HepG2 (cell line): ENCODE measurements around the gene EEF1AKMT3. TPM values are rescaled to one million over a fixed set of nuclear protein-coding genes. Genes with fewer than 3 reads are reported as not detected.

Source experiments
- AGO1 ChIP-seq: fragments of 200-400 bp; formaldehyde crosslinking; IDR thresholded peaks from 2 replicates; pipeline ENCODE4 v1.6.1; 2017; ENCODE audit warnings: mild to moderate bottlenecking, low read depth, low read length, moderate library complexity; ENCODE audit not compliant: poor library complexity, severe bottlenecking
- ASH2L ChIP-seq: fragments of 300-600, 200-600 bp; sonication (generic); IDR thresholded peaks from 2 replicates; pipeline ENCODE4 v1.7.0; 2017; ENCODE audit warnings: low read depth, mild to moderate bottlenecking, moderate library complexity, mixed read lengths, low read length; ENCODE audit not compliant: insufficient read length
- ATF1 ChIP-seq: IDR thresholded peaks from 2 replicates; pipeline ENCODE4 v1.6.1; 2016; ENCODE audit warnings: mild to moderate bottlenecking, control low read depth
- CENPT ChIP-seq: sonication (generic); formaldehyde crosslinking; IDR thresholded peaks from 2 replicates; pipeline ENCODE4 v1.8.0; 2022; ENCODE audit warnings: low read depth, mild to moderate bottlenecking, moderate library complexity, missing genetic modification reagents
- GATAD1 ChIP-seq: IDR thresholded peaks from 2 replicates; pipeline ENCODE4 v1.6.1; 2016; ENCODE audit warnings: missing genetic modification reagents, missing compliant biosample characterization
- KLF13 ChIP-seq: sonication (generic); formaldehyde crosslinking; IDR thresholded peaks from 2 replicates; pipeline ENCODE4 v1.4.0; 2020; ENCODE audit warnings: mild to moderate bottlenecking, missing genetic modification reagents
- MAF1 ChIP-seq: sonication (generic); formaldehyde crosslinking; IDR thresholded peaks from 2 replicates; pipeline ENCODE4 v1.5.0; 2020; ENCODE audit warnings: missing genetic modification reagents, borderline replicate concordance
- MAFG ChIP-seq: sonication (generic); formaldehyde crosslinking; IDR thresholded peaks from 2 replicates; pipeline ENCODE4 v1.5.1; 2020; ENCODE audit warnings: mild to moderate bottlenecking, missing genetic modification reagents
- RCOR2 ChIP-seq: IDR thresholded peaks from 2 replicates; pipeline ENCODE4 v1.6.1; 2016; ENCODE audit warnings: missing biosample characterization, missing genetic modification reagents
- RELA ChIP-seq: sonication (generic); formaldehyde crosslinking; IDR thresholded peaks from 2 replicates; pipeline ENCODE4 v1.4.0; 2020; ENCODE audit warnings: missing genetic modification reagents
- ZNF17 ChIP-seq: sonication (generic); formaldehyde crosslinking; IDR thresholded peaks from 2 replicates; pipeline ENCODE4 v1.5.0; 2020; ENCODE audit warnings: mild to moderate bottlenecking, missing genetic modification reagents
- ZNF234 ChIP-seq: sonication (generic); formaldehyde crosslinking; conservative IDR thresholded peaks from 2 replicates; pipeline ENCODE4 v1.5.1; 2020; ENCODE audit warnings: mild to moderate bottlenecking, missing genetic modification reagents
- ZNF235 ChIP-seq: sonication (generic); formaldehyde crosslinking; IDR thresholded peaks from 2 replicates; pipeline ENCODE4 v1.8.1; 2023; ENCODE audit warnings: mild to moderate bottlenecking, missing genetic modification reagents, borderline replicate concordance
- ZNF260 ChIP-seq: sonication (generic); formaldehyde crosslinking; IDR thresholded peaks from 2 replicates; pipeline ENCODE4 v1.4.0; 2020; ENCODE audit warnings: missing genetic modification reagents, low read depth, mild to moderate bottlenecking, borderline replicate concordance
- ZNF354B ChIP-seq: sonication (generic); formaldehyde crosslinking; IDR thresholded peaks from 2 replicates; pipeline ENCODE4 v1.8.0; 2022; ENCODE audit warnings: mild to moderate bottlenecking, missing genetic modification reagents
- ZNF430 ChIP-seq: sonication (generic); formaldehyde crosslinking; IDR thresholded peaks from 2 replicates; pipeline ENCODE4 v1.9.0; 2021; ENCODE audit warnings: mild to moderate bottlenecking, missing genetic modification reagents
- ZNF468 ChIP-seq: sonication (generic); formaldehyde crosslinking; IDR thresholded peaks from 2 replicates; pipeline ENCODE4 v1.8.0; 2022; ENCODE audit warnings: mild to moderate bottlenecking, moderate library complexity, missing genetic modification reagents
- ZNF75D ChIP-seq: sonication (generic); formaldehyde crosslinking; IDR thresholded peaks from 2 replicates; pipeline ENCODE4 v1.8.1; 2023; ENCODE audit warnings: missing genetic modification reagents, mild to moderate bottlenecking, borderline replicate concordance
- polyA plus RNA-seq, 8 experiments: library from polyadenylated mRNA; depleted of rRNA in 3 of 8; stranded (reverse) in 7 of 8; unstranded in 1 of 8; fragments of >200 nt; fragmentation: Illumina TruSeq in 4 of 8; extraction: Trizol in 4 of 8; gene quantifications; 2 replicates each; pipeline versions ENCODE4 v1.2.1 to v1.2.3, GENCODE V29; 2011 to 2016; ENCODE audit warnings: low read depth in 4 of 8, missing spikeins in 1 of 8, mixed read lengths in 1 of 8; ENCODE audit not compliant: insufficient read depth in 1 of 8
- total RNA-seq, 5 experiments: library from RNA; depleted of rRNA; stranded (reverse); fragments of >200 nt; fragmentation: Illumina TruSeq; extraction: Trizol; gene quantifications; 2 replicates each; pipeline ENCODE4 v1.2.3, GENCODE V29; 2016; ENCODE audit warnings: low read depth in 1 of 5
- TF ChIP-seq, protein P1 (sequence below): sonication (generic); formaldehyde crosslinking; IDR thresholded peaks from 2 replicates; pipeline ENCODE4 v1.5.1; 2020; ENCODE audit warnings: mild to moderate bottlenecking, missing genetic modification reagents, borderline replicate concordance
- TF ChIP-seq, protein P2 (sequence below): sonication (generic); formaldehyde crosslinking; IDR thresholded peaks from 2 replicates; pipeline ENCODE4 v1.4.0; 2020; ENCODE audit warnings: missing genetic modification reagents
- TF ChIP-seq, protein P3 (sequence below): sonication (generic); formaldehyde crosslinking; IDR thresholded peaks from 2 replicates; pipeline ENCODE4 v1.8.0; 2022; ENCODE audit warnings: mild to moderate bottlenecking, missing genetic modification reagents, moderate library complexity
- TF ChIP-seq, protein P4 (sequence below): IDR thresholded peaks from 2 replicates; pipeline ENCODE4 v1.6.1; 2016; ENCODE audit warnings: mild to moderate bottlenecking, missing biosample characterization, missing genetic modification reagents

The EEF1AKMT3 gene
- total and polyA plus RNA-seq, 2 of the 13 experiments (the other 11 are each of a cell fraction or from before 2014, with no cell fraction given), result 4.7 to 11.4 TPM

DNA sequence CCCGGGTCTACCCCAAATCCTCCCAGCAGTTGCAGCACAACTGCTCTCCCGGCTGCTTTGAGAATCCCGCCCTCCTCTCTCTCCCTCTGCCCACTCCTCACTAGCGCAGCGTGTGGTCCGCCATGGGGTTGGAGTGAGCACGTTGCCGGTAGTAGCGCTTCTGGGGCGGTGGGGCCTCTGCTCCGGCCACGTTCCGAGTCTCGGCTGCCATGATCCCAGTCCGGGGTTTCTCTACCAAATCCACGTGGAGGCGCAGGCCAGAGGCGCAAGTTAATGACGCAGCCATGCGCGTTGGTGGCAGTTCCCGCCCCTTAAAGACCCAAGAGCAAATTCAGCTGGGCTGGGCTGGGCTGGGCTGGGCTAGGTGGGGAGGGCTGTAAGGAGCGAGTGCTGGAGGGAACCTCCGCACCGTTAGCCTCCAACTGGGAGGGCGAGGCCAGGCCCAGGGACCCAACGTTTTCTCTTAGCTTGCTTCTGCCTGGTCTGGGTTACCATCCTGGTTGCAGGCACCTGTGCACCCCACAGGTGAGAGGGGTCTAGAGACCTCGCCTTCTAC is 463 bp upstream of the EEF1AKMT3 start, which contains the start of gene METTL1 (continued):
- TF ChIP-seq, protein P1, sequence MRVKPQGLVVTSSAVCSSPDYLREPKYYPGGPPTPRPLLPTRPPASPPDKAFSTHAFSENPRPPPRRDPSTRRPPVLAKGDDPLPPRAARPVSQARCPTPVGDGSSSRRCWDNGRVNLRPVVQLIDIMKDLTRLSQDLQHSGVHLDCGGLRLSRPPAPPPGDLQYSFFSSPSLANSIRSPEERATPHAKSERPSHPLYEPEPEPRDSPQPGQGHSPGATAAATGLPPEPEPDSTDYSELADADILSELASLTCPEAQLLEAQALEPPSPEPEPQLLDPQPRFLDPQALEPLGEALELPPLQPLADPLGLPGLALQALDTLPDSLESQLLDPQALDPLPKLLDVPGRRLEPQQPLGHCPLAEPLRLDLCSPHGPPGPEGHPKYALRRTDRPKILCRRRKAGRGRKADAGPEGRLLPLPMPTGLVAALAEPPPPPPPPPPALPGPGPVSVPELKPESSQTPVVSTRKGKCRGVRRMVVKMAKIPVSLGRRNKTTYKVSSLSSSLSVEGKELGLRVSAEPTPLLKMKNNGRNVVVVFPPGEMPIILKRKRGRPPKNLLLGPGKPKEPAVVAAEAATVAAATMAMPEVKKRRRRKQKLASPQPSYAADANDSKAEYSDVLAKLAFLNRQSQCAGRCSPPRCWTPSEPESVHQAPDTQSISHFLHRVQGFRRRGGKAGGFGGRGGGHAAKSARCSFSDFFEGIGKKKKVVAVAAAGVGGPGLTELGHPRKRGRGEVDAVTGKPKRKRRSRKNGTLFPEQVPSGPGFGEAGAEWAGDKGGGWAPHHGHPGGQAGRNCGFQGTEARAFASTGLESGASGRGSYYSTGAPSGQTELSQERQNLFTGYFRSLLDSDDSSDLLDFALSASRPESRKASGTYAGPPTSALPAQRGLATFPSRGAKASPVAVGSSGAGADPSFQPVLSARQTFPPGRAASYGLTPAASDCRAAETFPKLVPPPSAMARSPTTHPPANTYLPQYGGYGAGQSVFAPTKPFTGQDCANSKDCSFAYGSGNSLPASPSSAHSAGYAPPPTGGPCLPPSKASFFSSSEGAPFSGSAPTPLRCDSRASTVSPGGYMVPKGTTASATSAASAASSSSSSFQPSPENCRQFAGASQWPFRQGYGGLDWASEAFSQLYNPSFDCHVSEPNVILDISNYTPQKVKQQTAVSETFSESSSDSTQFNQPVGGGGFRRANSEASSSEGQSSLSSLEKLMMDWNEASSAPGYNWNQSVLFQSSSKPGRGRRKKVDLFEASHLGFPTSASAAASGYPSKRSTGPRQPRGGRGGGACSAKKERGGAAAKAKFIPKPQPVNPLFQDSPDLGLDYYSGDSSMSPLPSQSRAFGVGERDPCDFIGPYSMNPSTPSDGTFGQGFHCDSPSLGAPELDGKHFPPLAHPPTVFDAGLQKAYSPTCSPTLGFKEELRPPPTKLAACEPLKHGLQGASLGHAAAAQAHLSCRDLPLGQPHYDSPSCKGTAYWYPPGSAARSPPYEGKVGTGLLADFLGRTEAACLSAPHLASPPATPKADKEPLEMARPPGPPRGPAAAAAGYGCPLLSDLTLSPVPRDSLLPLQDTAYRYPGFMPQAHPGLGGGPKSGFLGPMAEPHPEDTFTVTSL (CRISPR knock-in tag), result peak; percentile 22; the same call in 1 of the 2 replicates
- TF ChIP-seq ZNF354B (CRISPR knock-in tag), result 0 out of 2 replicates have a peak, but pooled peaks have one; percentile 59
- TF ChIP-seq AGO1, result peak; percentile 44
- TF ChIP-seq MAFG, result no peak
- TF ChIP-seq KLF13 (CRISPR knock-in tag), result no peak
- no peak for TF ChIP-seq CENPT
- peak; percentile 85 for TF ChIP-seq ASH2L
- TF ChIP-seq ZNF234, result no peak
- no peak for TF ChIP-seq ZNF468 (CRISPR knock-in tag)
- TF ChIP-seq, protein P2, sequence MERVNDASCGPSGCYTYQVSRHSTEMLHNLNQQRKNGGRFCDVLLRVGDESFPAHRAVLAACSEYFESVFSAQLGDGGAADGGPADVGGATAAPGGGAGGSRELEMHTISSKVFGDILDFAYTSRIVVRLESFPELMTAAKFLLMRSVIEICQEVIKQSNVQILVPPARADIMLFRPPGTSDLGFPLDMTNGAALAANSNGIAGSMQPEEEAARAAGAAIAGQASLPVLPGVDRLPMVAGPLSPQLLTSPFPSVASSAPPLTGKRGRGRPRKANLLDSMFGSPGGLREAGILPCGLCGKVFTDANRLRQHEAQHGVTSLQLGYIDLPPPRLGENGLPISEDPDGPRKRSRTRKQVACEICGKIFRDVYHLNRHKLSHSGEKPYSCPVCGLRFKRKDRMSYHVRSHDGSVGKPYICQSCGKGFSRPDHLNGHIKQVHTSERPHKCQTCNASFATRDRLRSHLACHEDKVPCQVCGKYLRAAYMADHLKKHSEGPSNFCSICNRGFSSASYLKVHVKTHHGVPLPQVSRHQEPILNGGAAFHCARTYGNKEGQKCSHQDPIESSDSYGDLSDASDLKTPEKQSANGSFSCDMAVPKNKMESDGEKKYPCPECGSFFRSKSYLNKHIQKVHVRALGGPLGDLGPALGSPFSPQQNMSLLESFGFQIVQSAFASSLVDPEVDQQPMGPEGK (CRISPR knock-in tag), result no peak; the same call in 1 of the 2 replicates
- TF ChIP-seq ATF1 (CRISPR knock-in tag), result peak; percentile 99
- no peak for TF ChIP-seq RCOR2
- TF ChIP-seq ZNF430, result 0 out of 2 replicates have a peak, but pooled peaks have one; percentile 85
- TF ChIP-seq, protein P3, sequence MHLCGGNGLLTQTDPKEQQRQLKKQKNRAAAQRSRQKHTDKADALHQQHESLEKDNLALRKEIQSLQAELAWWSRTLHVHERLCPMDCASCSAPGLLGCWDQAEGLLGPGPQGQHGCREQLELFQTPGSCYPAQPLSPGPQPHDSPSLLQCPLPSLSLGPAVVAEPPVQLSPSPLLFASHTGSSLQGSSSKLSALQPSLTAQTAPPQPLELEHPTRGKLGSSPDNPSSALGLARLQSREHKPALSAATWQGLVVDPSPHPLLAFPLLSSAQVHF (CRISPR knock-in tag), result 0 out of 2 replicates have a peak, but pooled peaks have one; percentile 73
- TF ChIP-seq, protein P4, sequence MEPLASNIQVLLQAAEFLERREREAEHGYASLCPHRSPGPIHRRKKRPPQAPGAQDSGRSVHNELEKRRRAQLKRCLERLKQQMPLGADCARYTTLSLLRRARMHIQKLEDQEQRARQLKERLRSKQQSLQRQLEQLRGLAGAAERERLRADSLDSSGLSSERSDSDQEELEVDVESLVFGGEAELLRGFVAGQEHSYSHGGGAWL (CRISPR knock-in tag), result peak; percentile 99
- peak; percentile 90 for TF ChIP-seq ZNF235
- no peak for TF ChIP-seq ZNF17 (CRISPR knock-in tag)
- TF ChIP-seq MAF1 (CRISPR knock-in tag), result no peak
- peak; percentile 96 for TF ChIP-seq GATAD1
- TF ChIP-seq ZNF75D (CRISPR knock-in tag), result no peak
- TF ChIP-seq ZNF260 (CRISPR knock-in tag), result no peak
- TF ChIP-seq RELA (CRISPR knock-in tag), result no peak; the same call in 1 of the 2 replicates
